ENCODE measurements around the gene PTBP1. TPM values are rescaled to one million over a fixed set of nuclear protein-coding genes. Genes with fewer than 3 reads are reported as not detected.

PTBP1 gene
- total and polyA plus RNA-seq, 2 of the 13 experiments (the other 11 are each of a cell fraction or from before 2014, with no cell fraction given), result 195 to 288 TPM

DNA sequence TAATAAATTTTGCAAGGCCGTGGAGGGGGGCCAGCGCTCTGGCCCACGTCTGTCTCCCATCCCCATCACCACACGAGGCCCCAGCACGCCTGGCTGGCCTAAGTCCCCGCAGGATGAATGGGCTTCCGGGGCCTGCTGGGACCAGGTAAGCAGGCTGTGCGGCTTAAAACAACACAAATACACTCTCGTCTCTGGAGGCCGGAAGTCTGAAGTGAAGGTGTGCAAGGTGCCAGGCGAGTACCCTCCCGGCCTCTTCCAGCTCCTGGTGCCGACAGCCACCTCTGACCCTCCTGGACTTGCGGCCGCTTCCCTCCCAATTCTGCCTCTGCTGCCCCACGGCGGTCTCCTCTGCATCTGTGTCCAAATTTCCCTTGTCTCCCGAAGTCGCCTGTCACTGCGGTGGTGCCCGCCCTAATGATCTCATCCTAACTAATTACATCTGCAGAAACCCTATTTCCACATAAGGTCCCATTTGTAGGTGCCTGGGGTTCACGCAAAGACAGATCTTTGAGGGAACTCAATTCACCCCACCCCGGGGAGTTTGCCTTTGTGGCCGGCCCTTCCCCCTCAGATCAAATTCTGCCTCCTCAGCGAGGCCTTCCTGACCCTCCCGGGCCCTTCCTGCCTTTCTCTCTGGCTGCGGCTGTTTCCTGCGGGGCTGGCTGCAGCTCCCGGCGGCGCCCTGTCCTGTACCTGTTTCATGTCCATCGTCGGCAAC is 8.1 kb upstream of the PTBP1 start (continued):
- TF ChIP-seq ZNF619 (CRISPR knock-in tag; IDR thresholded peaks at IDR 0.05), result 0 out of 2 replicates have a peak, but pooled peaks have one; percentile 21
- TF ChIP-seq, protein P1, sequence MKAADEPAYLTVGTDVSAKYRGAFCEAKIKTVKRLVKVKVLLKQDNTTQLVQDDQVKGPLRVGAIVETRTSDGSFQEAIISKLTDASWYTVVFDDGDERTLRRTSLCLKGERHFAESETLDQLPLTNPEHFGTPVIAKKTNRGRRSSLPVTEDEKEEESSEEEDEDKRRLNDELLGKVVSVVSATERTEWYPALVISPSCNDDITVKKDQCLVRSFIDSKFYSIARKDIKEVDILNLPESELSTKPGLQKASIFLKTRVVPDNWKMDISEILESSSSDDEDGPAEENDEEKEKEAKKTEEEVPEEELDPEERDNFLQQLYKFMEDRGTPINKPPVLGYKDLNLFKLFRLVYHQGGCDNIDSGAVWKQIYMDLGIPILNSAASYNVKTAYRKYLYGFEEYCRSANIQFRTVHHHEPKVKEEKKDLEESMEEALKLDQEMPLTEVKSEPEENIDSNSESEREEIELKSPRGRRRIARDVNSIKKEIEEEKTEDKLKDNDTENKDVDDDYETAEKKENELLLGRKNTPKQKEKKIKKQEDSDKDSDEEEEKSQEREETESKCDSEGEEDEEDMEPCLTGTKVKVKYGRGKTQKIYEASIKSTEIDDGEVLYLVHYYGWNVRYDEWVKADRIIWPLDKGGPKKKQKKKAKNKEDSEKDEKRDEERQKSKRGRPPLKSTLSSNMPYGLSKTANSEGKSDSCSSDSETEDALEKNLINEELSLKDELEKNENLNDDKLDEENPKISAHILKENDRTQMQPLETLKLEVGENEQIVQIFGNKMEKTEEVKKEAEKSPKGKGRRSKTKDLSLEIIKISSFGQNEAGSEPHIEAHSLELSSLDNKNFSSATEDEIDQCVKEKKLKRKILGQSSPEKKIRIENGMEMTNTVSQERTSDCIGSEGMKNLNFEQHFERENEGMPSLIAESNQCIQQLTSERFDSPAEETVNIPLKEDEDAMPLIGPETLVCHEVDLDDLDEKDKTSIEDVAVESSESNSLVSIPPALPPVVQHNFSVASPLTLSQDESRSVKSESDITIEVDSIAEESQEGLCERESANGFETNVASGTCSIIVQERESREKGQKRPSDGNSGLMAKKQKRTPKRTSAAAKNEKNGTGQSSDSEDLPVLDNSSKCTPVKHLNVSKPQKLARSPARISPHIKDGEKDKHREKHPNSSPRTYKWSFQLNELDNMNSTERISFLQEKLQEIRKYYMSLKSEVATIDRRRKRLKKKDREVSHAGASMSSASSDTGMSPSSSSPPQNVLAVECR (CRISPR knock-in tag; IDR thresholded peaks at IDR 0.05; ENCODE audit: borderline replicate concordance), result peak; percentile 44; the same call in 1 of the 2 replicates
- TF ChIP-seq KDM5A (IDR thresholded peaks at IDR 0.05; ENCODE audit: borderline replicate concordance, low read length), result no peak
- peak; percentile 20; the same call in 1 of the 2 replicates for TF ChIP-seq ISL2 (CRISPR knock-in tag; IDR thresholded peaks at IDR 0.05)
- TF ChIP-seq ZFX (CRISPR knock-in tag; IDR thresholded peaks at IDR 0.05; ENCODE audit: low read depth), result peak; percentile 79
- TF ChIP-seq MYC (CRISPR knock-in tag; IDR thresholded peaks at IDR 0.05; ENCODE audit: borderline replicate concordance), result peak; percentile 49
- peak; percentile 67; the same call in 1 of the 2 replicates for TF ChIP-seq TGIF2 (CRISPR knock-in tag; IDR thresholded peaks at IDR 0.05)
- TF ChIP-seq ZNF205 (CRISPR knock-in tag; IDR thresholded peaks at IDR 0.05), result no peak
- TF ChIP-seq RBAK (CRISPR knock-in tag; IDR thresholded peaks at IDR 0.05), result no peak
- no peak for TF ChIP-seq ZBTB4 (CRISPR knock-in tag; IDR thresholded peaks at IDR 0.05; ENCODE audit: borderline replicate concordance)
- peak; percentile 66 for TF ChIP-seq ZEB1 (IDR thresholded peaks at IDR 0.05; ENCODE audit: insufficient replicate concordance, low read depth)
- TF ChIP-seq, protein P2, sequence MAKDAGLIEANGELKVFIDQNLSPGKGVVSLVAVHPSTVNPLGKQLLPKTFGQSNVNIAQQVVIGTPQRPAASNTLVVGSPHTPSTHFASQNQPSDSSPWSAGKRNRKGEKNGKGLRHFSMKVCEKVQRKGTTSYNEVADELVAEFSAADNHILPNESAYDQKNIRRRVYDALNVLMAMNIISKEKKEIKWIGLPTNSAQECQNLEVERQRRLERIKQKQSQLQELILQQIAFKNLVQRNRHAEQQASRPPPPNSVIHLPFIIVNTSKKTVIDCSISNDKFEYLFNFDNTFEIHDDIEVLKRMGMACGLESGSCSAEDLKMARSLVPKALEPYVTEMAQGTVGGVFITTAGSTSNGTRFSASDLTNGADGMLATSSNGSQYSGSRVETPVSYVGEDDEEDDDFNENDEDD (CRISPR knock-in tag; IDR thresholded peaks at IDR 0.05; ENCODE audit: borderline replicate concordance), result peak; percentile 41; the same call in 1 of the 2 replicates
- TF ChIP-seq GATAD1 (CRISPR knock-in tag; IDR thresholded peaks at IDR 0.05), result no peak
- TF ChIP-seq GATAD2A (CRISPR knock-in tag; IDR thresholded peaks at IDR 0.05), result peak; percentile 38; the same call in 1 of the 2 replicates
- TF ChIP-seq ZSCAN29 (CRISPR knock-in tag; conservative IDR thresholded peaks at IDR 0.05), result 0 out of 2 replicates have a peak, but pooled peaks have one; percentile 1
- TF ChIP-seq ZNF292 (CRISPR knock-in tag; IDR thresholded peaks at IDR 0.05; ENCODE audit: borderline replicate concordance, low read depth), result 0 out of 2 replicates have a peak, but pooled peaks have one; percentile 51
- TF ChIP-seq, protein P3, sequence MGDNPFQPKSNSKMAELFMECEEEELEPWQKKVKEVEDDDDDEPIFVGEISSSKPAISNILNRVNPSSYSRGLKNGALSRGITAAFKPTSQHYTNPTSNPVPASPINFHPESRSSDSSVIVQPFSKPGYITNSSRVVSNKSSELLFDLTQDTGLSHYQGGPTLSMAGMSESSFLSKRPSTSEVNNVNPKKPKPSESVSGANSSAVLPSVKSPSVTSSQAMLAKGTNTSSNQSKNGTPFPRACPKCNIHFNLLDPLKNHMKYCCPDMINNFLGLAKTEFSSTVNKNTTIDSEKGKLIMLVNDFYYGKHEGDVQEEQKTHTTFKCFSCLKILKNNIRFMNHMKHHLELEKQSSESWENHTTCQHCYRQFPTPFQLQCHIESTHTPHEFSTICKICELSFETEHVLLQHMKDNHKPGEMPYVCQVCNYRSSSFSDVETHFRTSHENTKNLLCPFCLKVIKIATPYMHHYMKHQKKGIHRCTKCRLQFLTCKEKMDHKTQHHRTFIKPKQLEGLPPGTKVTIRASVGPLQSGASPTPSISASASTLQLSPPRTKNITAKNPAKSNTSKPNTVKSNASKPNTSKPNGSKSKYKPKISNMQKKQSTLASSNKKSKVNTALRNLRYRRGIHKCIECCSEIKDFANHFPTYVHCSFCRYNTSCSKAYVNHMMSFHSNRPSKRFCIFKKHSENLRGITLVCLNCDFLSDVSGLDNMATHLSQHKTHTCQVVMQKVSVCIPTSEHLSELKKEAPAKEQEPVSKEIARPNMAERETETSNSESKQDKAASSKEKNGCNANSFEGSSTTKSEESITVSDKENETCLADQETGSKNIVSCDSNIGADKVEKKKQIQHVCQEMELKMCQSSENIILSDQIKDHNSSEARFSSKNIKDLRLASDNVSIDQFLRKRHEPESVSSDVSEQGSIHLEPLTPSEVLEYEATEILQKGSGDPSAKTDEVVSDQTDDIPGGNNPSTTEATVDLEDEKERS (CRISPR knock-in tag; IDR thresholded peaks at IDR 0.05), result no peak
